Breast epithelium (tissue), 3 donors: Measurements from ENCODE around the gene OTUD3.

Source experiments
- CTCF ChIP-seq, 3 donors: fragments of 450-650 bp; IDR thresholded peaks; one replicate each; pipeline ENCODE4 v1.5.1; 2016 to 2017; ENCODE audit warnings: antibody characterized with exemption in 3 of 3, mild to moderate bottlenecking in 3 of 3, moderate library complexity in 3 of 3
- POLR2A ChIP-seq: fragments of 450-650 bp; IDR thresholded peaks from one replicate; pipeline ENCODE4 v1.6.1; 2016; ENCODE audit warnings: antibody characterized with exemption, mild to moderate bottlenecking, moderate library complexity

GRCh38 chr1:19946331-19946751 lies 64.1 kb downstream of the OTUD3 start:
- TF ChIP-seq CTCF (IDR thresholded peaks at IDR 0.05), result no peak
- no peak for TF ChIP-seq POLR2A
